CD4-positive, alpha-beta T cell treated with Interleukin-12 subunit alpha and Interleukin-12 subunit beta, for 1 hour (primary cell): Measurements from ENCODE around the gene HLCS.

Experiments used
- DNase-seq: peaks from one replicate; pipeline ENCODE4 v3.0.0-alpha.2; 2020

Gene HLCS

GRCh38 chr21:36735724-36736320, 230.6 kb downstream of the HLCS start:
- no peak for DNase-seq

- DNase-seq: no peak
Observed at GRCh38 chr21:36735201-36735515, 231.3 kb downstream of the HLCS start.

GRCh38 chr21:36734367-36735200, 231.9 kb downstream of the HLCS start:
- no peak for DNase-seq

DNA sequence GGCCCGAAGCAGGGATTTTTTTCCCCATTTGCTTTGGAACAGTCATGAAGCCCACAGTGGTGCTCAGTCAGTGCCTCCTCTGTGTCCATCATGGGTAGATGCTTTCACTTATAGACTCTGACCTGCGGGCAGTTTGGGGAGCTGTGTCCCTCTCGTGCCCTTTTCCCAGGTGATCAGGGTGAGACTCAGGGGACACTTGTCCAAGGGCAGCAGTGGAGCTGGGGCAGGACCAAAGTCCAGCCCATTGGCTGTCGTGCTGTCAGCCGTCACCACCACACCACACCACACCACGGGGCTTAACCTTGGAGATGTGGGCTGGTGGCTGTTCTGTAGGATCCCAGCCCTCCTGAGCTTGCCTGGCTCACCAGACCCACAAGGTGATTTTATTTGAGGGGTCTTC, 232.6 kb downstream of the HLCS start:
- DNase-seq: no peak

DNA sequence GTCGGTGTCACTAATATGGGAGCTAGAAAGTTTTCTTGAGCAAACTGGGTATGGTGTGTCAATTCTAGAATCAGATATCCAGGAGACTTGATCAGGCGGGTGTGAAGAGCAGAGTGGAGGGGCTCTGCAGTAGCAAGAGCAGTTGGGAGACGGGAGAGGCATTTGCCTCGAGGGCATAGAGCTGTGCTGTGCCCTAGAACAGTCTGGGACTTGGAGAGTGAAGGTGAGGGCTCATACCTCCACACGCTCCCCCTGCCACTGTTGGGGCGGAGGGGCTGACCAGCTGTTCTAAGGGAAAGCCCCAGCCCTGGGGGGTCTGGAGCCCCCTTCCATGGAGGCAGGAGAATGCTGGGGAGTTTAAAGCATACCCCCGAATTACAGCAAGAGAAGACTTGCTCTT, 233.7 kb downstream of the HLCS start:
- no peak for DNase-seq

DNA sequence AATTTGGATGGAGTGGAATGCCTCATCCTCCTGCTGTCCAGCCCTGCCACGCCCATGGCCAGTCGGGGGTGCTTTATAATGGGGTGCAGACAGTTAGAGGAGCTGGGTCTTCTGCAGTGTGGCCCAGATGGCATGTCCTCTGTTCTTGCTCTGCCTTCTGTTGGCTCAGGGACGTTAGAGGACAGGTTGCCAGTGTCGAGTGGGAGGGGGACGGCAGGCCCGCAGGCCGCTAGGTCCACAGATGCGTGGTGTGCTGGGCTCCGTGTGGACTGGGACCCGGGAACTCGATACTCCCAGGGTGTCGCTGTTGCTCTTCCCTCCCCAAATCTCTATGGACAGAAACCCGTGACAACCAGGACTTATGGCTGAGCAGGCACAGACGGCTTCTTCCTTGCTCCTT, 234.3 kb downstream of the HLCS start:
- no peak for DNase-seq

DNA sequence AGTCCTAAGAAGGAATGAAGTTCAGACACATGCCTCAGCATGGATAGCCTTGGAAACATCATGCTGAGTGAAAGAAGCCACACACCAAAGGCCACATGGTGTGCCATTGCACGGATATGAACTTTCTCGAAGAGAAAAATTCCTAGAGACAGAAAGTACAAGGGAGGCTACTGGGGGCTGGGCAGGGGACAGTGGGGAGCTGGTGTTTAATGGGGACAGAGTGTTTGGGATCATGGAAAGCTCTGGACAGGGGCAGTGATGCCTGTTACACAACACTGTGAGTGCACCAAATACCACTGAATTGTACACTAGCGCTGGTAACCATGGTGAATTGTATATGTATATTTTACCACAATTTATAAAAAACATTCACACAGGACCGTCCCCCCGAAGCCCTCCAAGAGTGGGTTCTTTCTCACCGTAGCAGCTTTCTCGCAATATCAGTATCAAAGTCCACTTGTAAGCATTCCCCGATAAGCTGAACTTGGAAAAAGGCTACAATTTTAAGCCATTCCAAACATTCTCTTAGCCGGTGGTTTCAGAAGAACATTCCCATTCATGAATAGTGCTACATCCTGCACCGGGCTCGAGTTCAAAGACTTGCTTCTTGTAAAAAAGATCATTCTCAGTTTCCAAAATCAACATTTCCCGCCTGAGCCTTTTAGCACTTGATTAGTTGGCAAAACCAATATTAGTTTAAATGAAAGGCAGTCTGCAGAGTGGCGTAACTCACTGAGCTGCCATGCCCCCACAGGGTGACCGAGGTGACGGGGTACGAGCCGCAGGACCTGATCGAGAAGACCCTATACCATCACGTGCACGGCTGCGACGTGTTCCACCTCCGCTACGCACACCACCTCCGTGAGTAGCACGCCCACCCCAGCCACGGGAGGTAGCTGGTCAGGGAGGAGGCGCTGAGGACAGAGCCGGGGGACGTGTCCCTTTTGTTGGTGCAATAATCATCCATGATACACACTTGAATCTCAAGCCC, 235.9 kb downstream of the HLCS start:
- DNase-seq: no peak

DNA sequence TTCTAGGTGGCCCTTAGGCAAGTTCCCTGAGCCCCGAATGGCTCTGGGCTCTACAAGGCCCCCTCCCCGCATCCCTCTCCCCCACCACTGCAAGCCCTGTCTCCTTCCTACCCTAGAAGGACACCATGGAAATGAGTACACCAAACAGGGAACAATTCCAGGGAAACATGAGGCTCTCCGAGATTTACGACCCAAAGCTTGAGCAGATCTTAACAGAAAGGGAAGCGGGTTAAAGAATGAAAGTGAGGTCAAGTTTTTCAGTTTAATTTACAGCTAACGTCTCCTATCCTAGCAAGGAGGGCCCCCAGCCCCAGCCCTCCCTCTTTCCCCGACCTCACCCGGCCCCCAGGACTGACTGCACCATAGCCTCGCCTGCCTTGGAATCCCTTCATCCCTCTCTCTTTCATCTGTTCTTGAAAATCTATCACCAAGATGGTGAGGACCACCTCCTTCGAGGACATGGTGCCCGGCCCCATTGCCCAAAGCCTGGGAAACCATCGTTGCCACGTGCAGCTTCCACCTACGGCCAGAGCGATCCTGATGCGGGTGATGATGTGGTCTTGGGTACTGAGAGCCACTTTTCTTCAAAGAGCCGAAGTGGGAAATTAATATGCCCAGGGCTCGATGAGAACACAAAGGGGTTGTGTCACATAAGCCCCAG, 237.0 kb downstream of the HLCS start:
- DNase-seq: no peak

DNA sequence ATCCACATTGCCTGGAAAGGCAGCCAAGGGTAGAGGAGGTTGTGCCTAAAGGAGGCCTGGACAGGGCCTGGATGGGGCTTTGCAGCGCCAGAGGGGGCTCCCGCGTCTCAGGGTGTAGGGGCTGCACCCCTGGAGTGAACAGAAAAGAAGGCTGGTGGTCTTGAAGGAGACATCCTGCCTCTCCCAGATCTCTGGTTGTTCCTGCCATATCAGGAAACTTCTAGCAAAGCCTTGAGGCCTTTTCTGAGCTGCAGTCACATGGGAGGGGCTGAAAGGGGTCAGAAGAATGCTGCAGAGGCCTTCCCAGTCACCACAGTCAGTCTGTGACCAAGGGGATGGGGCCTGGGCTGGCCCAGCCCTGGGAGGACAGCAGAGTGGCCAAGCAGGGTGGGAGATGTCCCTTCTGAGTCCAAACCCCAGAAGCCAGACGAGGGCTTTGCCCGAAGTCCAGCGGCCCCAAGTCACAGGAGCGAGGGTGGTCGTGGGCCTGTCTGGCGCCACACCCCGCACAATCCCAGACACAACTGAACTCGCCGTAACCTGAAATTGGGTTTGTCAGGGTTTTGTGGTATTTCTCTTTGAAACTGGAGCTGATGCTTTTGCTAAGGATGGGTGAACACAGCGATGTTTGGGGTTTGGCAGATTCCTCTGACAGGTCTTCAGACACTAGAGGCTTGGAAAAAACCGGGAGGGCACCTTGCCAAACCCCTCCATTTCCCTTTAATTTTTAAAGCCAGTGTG, 237.9 kb downstream of the HLCS start:
- DNase-seq: no peak

GRCh38 chr21:36727866-36728265, 238.6 kb downstream of the HLCS start:
- DNase-seq: no peak

DNA sequence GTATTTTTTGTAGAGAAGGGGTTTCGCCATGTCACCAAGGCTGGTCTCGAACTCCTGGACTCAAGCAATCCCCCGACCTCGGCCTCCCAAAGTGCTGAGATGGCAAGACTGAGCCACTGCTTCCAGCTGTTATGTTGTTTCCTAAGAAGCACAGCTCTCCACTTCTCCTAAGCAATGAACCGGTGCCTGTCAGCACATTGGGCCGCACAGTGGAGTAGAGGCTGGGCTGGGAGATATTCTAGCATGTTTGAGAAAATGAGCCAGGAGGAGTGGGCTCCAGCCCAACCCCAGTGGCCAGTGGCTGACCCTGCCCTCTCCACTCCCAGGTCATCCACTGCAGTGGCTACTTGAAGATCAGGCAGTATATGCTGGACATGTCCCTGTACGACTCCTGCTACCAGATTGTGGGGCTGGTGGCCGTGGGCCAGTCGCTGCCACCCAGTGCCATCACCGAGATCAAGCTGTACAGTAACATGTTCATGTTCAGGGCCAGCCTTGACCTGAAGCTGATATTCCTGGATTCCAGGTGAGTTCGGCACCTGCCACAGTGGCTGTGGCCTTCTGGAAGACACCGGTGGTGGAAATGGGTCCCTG, 240.6 kb downstream of the HLCS start:
- DNase-seq: no peak

DNA sequence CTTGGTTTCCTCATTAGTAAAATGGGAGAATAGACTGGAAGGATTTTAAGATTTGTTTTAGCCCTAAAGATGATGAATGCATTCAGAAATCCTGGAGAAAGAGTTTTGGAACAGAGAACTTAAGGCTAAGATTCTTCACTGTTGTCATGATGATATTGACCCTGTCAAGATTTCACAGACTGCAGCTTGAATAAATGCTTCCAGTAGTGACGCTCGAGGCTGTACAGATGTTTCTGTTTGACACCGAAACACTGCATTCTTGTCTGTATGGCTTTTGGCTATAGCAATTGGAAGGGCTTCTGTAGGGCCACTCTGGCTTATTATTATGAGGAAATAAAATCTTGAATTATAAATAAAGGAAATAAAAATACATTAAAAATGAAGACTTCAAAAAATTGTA, 241.8 kb downstream of the HLCS start:
- DNase-seq: no peak

DNA sequence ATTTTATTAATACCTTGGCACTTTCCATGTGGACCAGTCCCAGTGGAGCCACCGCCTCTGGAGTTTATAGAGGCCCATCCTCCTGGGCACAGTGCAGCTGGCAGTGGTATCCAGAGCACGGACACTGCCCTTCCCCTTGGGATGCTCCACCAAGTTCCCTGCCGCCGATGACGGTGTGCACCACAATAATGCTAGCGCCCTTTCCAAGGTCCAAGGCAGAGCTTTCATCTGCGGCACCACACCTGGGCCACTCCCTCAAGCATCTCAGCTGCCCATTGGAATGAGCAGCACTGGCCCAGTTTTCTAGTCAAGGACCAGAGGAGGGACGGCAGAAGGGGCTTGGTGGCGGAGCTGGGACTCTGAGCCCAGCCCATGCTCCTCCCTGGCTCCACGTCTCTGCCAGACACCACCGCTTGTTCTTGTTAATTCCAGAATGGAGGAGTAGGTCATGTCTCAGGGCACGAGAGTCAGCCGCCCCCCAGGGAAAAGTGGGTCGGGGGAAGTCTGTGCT, 243.0 kb downstream of the HLCS start:
- no peak for DNase-seq

DNA sequence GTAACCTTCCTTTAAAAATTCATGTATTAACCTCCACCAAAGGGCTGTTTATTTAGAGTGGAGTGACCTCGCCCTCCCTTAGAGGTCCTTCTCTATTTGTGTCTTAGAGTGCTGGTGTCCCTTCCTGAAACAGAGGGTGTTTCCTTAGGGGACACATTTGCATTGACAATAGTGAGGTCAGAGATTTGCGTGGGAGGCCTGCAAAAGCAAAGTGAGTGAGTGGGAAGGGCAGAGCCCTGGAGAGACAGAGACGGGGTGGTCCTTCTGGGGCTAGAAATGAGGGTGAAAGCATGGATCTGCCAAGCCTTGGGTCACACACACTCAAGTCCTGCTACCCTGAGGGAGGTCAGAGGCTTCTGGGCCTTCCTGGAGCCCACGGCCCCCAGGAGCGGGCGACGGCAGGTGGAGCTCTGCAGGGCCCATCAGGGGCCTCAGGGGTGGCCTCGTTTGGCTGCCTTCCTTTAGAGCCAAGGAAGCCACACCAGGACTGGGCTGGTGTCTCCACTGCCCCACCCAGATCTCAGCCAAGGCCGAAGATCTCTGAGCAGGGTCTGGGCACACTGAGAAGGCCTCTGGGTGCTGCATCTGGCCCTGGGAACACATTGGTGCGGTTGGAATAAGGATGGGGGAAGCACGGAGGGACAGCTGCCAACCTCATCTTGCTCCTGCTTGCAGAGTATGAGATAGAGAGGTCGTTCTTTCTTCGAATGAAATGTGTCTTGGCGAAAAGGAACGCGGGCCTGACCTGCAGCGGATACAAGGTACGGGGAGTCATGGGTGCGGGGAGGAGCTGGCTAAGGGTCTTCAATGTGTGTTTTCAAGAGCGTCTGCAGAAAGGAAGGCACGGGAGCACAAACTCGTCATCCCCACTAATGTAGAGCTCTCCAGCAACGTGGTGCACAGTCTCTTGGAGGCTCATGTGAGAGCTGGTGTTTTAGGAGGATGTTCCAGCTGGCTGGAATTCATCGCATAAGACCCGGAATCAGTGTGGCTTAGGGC, 243.8 kb downstream of the HLCS start:
- DNase-seq: no peak

- no peak for DNase-seq
Observed at GRCh38 chr21:36721817-36722216, 244.7 kb downstream of the HLCS start.

GRCh38 chr21:36719614-36720013, 246.9 kb downstream of the HLCS start:
- DNase-seq: no peak

DNA sequence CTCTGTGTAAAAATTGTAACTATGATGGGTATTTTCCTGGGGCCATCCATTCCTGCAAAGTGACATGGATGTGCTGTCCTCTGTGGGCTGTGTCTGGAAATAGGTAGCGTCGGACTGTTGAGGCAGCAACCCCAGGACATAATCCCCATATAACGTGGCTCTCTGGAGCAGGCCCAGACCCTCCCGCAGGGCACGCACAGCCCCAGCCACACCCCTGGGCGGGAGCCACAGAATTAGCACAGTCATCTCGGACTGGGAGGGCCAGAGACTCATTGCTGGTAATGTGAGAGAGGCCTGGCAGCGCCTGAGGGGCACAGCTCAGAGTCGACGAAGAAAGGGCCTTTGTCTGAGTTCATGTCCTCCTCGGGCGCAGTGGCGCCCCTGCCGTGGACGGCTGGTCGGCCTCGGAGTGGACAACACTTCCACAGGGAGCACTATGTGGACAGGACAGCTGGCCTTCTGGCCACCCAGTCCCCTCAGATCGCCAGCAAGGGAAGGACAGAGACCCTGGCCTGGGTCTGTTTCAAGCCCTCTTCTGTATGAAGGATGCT, 247.4 kb downstream of the HLCS start:
- no peak for DNase-seq

GRCh38 chr21:36717976-36718375, 248.5 kb downstream of the HLCS start:
- DNase-seq: no peak

DNA sequence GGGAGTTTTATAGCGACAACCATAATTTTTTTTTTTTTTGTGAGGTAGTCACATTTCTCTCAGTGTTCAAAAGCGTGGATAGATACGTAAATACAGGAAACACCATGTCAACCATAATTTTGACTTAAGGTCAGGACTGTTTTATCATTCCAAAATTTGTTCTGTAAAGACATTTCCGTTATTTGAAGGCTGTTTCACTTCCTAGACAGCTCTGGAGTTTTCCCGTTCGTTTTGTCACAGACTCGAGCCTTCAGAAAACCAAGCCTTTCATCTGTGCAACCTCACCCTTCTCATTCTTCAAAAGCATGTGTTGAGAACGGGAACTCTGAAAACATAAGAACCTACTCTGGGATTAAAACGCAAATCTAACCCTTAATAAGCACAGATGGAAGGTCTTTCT, 249.6 kb downstream of the HLCS start:
- DNase-seq: no peak

DNA sequence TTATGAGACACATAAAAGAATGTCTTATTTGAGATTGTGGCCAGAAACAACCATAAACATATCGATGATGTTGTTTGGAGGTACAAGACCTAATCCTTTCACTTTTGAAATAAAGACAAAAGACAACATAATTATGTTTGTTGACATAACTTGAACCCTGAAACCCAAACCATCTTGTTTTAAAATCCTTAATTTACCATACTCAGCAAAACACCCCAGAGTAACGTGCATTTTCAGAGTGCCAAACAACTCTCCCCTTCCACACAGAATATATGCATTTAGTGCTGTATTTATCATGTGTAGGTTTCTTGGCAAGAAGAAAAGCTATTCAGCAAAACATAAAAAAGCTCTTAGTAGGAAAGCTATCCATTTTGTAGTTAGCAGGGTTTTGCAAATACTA, 250.1 kb downstream of the HLCS start:
- no peak for DNase-seq
